ENCODE data around the gene PCK1. TPM values are rescaled to one million over a fixed set of nuclear protein-coding genes. Genes with fewer than 3 reads are reported as not detected.
A peak's percentile ranks its signal among the peaks of the same experiment; 100 is the strongest.

The PCK1 gene
- total and polyA plus RNA-seq, 2 of the 13 experiments (the other 11 are each of a cell fraction or from before 2014, with no cell fraction given): 6.5 to 12.6 TPM

DNA sequence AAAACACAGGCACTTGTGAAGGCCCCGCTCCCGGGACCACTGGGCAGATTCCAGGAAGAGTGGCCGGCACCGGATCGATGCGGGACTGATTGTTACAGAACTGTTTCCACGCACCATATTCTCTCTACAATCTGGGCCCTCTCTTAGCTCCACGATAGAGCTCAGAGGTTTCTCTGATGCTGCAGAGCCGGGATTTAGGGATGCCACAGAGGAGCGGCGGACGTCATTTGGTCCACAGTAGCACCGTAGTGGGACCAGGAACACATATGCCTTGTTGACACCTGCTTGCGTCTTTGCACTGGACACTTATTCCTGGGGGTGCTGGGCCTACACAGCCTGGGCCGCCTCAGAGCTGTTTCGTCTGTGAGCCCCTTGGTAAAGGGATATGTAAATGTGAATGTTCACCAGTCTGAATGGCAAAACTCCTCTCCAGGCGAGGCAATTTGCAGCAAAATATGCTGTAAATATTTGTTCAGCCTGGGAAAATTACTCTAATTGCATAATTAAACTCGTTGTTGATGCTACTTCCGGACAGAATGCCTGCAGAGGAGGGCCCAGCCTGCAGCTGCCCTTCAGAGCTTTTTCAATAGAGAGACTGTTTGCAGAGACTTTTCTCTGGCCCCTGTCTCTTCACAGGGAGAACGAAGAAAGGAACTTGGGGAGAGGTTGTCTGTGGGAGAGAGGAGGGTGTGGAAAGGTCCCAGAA is 9.4 kb downstream of the PCK1 start (continued):
- TF ChIP-seq, protein P1, sequence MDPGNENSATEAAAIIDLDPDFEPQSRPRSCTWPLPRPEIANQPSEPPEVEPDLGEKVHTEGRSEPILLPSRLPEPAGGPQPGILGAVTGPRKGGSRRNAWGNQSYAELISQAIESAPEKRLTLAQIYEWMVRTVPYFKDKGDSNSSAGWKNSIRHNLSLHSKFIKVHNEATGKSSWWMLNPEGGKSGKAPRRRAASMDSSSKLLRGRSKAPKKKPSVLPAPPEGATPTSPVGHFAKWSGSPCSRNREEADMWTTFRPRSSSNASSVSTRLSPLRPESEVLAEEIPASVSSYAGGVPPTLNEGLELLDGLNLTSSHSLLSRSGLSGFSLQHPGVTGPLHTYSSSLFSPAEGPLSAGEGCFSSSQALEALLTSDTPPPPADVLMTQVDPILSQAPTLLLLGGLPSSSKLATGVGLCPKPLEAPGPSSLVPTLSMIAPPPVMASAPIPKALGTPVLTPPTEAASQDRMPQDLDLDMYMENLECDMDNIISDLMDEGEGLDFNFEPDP (CRISPR knock-in tag; conservative IDR thresholded peaks at IDR 0.05): 0 out of 2 replicates have a peak, but pooled peaks have one; percentile 59
- TF ChIP-seq ZNF720 (CRISPR knock-in tag; IDR thresholded peaks at IDR 0.05) (no peak), ZNF337 (CRISPR knock-in tag; IDR thresholded peaks at IDR 0.05; ENCODE audit: borderline replicate concordance, low read depth) (no peak), ZNF264 (CRISPR knock-in tag; IDR thresholded peaks at IDR 0.05) (no peak), CBFB (CRISPR knock-in tag; IDR thresholded peaks at IDR 0.05) (no peak), MIER3 (CRISPR knock-in tag; IDR thresholded peaks at IDR 0.05; ENCODE audit: borderline replicate concordance) (no peak), ETV5 (CRISPR knock-in tag; IDR thresholded peaks at IDR 0.05; ENCODE audit: borderline replicate concordance) (peak; percentile 60; the same call in 1 of the 2 replicates), HOXA3 (CRISPR knock-in tag; IDR thresholded peaks at IDR 0.05) (no peak), ZNF460 (CRISPR knock-in tag; IDR thresholded peaks at IDR 0.05; ENCODE audit: borderline replicate concordance) (no peak), ZNF557 (CRISPR knock-in tag; IDR thresholded peaks at IDR 0.05) (no peak), ZFP90 (CRISPR knock-in tag; IDR thresholded peaks at IDR 0.05; ENCODE audit: borderline replicate concordance) (no peak), SAFB2 (CRISPR knock-in tag; IDR thresholded peaks at IDR 0.05; ENCODE audit: borderline replicate concordance, low read depth) (no peak), STAG1 (CRISPR knock-in tag; IDR thresholded peaks at IDR 0.05) (no peak)
- TF ChIP-seq, protein P2, sequence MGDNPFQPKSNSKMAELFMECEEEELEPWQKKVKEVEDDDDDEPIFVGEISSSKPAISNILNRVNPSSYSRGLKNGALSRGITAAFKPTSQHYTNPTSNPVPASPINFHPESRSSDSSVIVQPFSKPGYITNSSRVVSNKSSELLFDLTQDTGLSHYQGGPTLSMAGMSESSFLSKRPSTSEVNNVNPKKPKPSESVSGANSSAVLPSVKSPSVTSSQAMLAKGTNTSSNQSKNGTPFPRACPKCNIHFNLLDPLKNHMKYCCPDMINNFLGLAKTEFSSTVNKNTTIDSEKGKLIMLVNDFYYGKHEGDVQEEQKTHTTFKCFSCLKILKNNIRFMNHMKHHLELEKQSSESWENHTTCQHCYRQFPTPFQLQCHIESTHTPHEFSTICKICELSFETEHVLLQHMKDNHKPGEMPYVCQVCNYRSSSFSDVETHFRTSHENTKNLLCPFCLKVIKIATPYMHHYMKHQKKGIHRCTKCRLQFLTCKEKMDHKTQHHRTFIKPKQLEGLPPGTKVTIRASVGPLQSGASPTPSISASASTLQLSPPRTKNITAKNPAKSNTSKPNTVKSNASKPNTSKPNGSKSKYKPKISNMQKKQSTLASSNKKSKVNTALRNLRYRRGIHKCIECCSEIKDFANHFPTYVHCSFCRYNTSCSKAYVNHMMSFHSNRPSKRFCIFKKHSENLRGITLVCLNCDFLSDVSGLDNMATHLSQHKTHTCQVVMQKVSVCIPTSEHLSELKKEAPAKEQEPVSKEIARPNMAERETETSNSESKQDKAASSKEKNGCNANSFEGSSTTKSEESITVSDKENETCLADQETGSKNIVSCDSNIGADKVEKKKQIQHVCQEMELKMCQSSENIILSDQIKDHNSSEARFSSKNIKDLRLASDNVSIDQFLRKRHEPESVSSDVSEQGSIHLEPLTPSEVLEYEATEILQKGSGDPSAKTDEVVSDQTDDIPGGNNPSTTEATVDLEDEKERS (CRISPR knock-in tag; IDR thresholded peaks at IDR 0.05): no peak
- TF ChIP-seq, protein P3, sequence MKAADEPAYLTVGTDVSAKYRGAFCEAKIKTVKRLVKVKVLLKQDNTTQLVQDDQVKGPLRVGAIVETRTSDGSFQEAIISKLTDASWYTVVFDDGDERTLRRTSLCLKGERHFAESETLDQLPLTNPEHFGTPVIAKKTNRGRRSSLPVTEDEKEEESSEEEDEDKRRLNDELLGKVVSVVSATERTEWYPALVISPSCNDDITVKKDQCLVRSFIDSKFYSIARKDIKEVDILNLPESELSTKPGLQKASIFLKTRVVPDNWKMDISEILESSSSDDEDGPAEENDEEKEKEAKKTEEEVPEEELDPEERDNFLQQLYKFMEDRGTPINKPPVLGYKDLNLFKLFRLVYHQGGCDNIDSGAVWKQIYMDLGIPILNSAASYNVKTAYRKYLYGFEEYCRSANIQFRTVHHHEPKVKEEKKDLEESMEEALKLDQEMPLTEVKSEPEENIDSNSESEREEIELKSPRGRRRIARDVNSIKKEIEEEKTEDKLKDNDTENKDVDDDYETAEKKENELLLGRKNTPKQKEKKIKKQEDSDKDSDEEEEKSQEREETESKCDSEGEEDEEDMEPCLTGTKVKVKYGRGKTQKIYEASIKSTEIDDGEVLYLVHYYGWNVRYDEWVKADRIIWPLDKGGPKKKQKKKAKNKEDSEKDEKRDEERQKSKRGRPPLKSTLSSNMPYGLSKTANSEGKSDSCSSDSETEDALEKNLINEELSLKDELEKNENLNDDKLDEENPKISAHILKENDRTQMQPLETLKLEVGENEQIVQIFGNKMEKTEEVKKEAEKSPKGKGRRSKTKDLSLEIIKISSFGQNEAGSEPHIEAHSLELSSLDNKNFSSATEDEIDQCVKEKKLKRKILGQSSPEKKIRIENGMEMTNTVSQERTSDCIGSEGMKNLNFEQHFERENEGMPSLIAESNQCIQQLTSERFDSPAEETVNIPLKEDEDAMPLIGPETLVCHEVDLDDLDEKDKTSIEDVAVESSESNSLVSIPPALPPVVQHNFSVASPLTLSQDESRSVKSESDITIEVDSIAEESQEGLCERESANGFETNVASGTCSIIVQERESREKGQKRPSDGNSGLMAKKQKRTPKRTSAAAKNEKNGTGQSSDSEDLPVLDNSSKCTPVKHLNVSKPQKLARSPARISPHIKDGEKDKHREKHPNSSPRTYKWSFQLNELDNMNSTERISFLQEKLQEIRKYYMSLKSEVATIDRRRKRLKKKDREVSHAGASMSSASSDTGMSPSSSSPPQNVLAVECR (CRISPR knock-in tag; IDR thresholded peaks at IDR 0.05; ENCODE audit: borderline replicate concordance): peak; percentile 30; the same call in 1 of the 2 replicates
- TF ChIP-seq, protein P4, sequence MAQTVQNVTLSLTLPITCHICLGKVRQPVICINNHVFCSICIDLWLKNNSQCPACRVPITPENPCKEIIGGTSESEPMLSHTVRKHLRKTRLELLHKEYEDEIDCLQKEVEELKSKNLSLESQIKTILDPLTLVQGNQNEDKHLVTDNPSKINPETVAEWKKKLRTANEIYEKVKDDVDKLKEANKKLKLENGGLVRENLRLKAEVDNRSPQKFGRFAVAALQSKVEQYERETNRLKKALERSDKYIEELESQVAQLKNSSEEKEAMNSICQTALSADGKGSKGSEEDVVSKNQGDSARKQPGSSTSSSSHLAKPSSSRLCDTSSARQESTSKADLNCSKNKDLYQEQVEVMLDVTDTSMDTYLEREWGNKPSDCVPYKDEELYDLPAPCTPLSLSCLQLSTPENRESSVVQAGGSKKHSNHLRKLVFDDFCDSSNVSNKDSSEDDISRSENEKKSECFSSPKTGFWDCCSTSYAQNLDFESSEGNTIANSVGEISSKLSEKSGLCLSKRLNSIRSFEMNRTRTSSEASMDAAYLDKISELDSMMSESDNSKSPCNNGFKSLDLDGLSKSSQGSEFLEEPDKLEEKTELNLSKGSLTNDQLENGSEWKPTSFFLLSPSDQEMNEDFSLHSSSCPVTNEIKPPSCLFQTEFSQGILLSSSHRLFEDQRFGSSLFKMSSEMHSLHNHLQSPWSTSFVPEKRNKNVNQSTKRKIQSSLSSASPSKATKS (CRISPR knock-in tag; IDR thresholded peaks at IDR 0.05): no peak
